SU-DHL-6 (cell line): ENCODE data around the gene PITPNM3.

ENCODE experiments used
- CTCF ChIP-seq: fragments of 200-600 bp; sonication (generic); IDR thresholded peaks from one replicate; pipeline ENCODE4 v1.5.1; 2017; ENCODE audit warnings: antibody characterized with exemption, mild to moderate bottlenecking, low read length, moderate library complexity; ENCODE audit not compliant: insufficient read depth, poor library complexity, severe bottlenecking
- EZH2phosphoT487 ChIP-seq: fragments of 200-600 bp; sonication (generic), shearing (Covaris generic); conservative IDR thresholded peaks from 2 replicates; pipeline ENCODE4 v1.6.1; 2018; ENCODE audit warnings: mild to moderate bottlenecking, antibody characterized with exemption, low read length, moderate library complexity, mixed read lengths

- no peak for TF ChIP-seq CTCF
- no peak for TF ChIP-seq EZH2phosphoT487
Observed at GRCh38 chr17:6507535-6507934, 48.8 kb downstream of the PITPNM3 start.
